SKM-1 (cell line): Measurements from ENCODE around the gene FTO.

Experiments used
- DNase-seq: peaks from one replicate; lab custom pipeline; 2025; ENCODE audit not compliant: unreplicated experiment; lab: John Stamatoyannopoulos, UW

Gene FTO

DNA sequence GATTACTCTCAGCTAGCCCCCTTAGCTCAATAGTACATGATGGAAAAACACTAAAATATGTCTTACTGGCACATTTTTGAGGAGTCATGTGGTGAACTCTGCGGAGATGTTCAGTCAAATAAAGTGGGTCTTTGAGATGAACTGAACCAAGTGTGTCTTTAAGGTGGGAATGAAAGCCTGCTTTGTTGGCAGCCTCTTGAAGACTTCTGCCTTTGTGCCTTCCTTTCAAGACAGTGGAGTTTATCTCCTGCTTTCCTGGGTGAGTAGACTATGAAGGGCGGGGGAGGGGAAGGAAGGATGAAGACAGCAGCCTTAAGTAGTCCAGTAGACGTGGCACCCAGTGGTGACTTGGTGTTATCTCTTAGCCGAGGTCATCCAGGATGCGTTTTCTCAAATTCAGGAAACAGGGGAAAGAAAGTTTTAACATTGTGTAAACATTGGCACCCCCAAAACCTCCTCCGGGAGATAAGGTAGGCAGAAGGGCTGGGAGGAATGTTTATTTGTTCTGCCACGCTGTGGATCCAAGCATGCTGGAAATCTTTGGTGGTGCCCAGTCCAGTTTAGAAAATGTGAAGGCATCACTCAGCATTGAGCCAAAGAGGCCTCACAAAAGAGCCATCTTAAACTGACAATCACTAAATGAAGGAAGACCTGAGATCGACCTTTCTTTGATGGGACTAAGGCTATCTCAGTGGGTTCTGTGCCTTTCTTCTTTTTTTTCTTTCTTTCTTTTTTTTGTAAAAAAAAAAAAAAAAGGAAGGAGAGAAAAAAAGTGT lies 220.6 kb downstream of the FTO start:
- no peak for DNase-seq

DNA sequence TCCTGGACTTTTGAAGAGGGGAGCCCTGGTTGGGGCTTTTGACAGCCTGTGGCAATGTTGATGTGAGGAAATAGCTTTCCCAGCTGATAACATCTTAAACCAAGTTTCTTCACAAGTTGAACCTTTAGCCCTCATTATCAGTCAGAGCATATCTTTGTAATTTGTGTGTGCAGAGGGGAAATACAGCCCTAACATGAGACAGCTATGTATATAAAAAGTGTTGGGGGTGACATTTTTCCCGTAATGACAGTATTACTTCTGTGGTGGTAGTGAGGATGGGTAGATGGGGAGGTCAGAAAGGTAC lies 221.1 kb downstream of the FTO start:
- DNase-seq, result no peak

GRCh38 chr16:53925526-53925925 lies 221.6 kb downstream of the FTO start:
- DNase-seq, result no peak

DNA sequence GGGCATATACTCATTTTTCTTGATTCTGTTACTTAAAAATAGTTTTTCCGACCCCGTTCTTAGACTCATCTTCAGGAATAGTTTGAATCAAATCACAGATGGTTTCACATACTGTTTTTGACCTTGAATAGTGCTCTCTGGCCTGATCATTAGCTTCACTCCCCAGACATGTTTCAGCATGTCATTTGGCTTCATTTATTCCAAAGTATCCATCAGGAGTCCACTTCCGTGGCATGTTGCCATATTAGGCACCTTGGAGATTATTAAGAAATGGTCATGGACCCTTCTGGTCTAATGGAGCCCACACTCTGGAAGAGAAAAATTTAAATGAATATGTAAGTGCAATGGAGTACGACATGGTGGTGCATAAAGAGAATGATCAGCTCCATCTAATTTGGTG lies 222.3 kb downstream of the FTO start:
- DNase-seq, result no peak

GRCh38 chr16:53932975-53933374 lies 229.0 kb downstream of the FTO start:
- no peak for DNase-seq

GRCh38 chr16:53933407-53933806 lies 229.5 kb downstream of the FTO start:
- DNase-seq, result no peak

DNA sequence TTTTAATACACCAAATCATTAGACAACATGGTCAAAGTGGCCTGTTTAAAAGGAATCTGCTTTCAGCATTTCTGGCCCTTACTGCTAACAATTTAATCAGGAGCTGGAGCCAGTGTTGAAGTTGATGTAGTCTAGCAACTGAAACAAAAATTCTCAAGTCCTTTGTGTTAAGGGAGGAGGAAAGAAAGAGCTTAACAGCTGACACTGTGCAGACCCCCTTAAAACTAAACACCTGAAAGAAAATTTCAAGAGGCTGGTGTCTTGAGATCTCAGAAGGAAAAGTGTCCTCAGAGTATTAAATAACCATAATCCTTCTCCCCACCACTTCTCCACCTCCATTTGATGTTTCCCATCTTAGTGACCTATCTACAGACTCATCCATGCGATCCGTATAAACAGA lies 232.1 kb downstream of the FTO start:
- DNase-seq, result no peak

DNA sequence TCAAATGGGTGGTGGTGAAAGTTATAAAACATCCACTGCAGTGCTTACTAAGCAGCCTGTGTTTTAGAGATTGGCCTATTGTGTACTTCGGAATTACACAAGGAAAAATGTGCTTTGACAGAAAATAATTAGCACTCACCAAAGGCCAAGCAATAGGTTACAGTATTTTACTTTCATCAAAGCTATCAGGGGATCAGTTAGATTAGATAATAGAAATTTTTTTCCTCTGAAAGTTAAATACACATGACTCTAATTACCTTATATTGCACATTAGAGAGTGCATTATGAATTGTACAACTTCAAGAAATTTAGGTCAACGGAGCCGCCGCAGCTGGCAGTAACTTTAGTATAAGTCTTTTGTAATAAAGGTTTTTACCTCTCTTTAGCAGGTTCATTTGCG lies 232.6 kb downstream of the FTO start:
- no peak for DNase-seq

- no peak for DNase-seq
Measured at GRCh38 chr16:53937161-53937880, 233.4 kb downstream of the FTO start.

- no peak for DNase-seq
Measured at GRCh38 chr16:53944025-53944424, 240.1 kb downstream of the FTO start.

- peak; percentile 40 for DNase-seq
Measured at GRCh38 chr16:53945996-53946395, 242.0 kb downstream of the FTO start.

DNA sequence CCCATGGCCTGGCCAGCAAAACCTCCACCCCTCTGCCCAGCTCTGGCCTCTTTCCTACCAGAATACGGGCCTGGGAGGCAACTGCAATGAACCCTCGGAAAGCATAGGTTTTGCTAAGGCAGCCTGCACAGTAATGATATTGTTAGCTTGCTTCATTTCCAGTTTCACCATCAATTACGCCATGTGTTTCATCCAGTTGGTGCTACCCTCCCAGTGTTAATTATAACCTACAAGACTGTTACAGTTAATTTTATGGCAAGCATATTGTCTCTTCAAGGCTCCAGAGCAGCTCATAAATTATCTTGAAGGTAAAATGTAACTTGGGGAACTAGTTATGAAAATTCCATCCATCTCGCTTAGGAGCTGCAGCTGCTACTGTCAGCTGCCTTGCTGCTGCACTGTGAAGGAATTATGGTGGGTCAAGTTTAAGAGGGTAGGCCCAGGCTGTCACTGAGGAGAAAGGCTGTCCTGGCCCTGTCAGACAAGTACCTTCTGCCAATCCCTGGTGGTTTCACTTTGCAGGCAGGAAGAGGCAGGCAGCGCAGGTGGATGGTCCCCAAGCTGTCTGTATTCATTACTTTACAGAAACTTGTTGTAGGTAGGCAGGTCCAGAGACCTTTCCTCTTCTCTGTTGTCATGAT lies 242.9 kb downstream of the FTO start:
- no peak for DNase-seq

DNA sequence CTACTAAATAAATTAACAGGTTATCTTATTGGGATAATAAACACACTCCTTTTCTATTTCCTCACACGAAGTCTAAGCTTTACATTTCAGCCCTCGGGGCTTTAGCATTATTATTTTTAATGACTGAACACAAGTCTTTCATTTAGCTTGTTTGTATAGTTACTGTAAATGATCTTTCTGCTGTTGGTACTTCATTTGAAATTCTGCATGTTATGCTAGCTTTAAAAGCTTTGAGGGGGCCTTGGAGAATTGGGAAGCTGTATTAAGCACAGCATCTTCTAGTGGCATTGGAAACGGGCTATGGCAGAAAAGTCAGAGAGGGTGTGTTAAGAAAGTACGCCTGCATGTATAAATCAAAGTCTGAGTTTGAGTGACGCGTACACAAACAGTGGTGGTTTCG lies 243.7 kb downstream of the FTO start:
- no peak for DNase-seq

- no peak for DNase-seq
Measured at GRCh38 chr16:53948326-53948725, 244.4 kb downstream of the FTO start.

GRCh38 chr16:53948734-53949430 lies 244.9 kb downstream of the FTO start:
- DNase-seq, result no peak

GRCh38 chr16:53949715-53950410 lies 245.9 kb downstream of the FTO start:
- no peak for DNase-seq

- no peak for DNase-seq
Measured at GRCh38 chr16:53950677-53951076, 246.7 kb downstream of the FTO start.

DNA sequence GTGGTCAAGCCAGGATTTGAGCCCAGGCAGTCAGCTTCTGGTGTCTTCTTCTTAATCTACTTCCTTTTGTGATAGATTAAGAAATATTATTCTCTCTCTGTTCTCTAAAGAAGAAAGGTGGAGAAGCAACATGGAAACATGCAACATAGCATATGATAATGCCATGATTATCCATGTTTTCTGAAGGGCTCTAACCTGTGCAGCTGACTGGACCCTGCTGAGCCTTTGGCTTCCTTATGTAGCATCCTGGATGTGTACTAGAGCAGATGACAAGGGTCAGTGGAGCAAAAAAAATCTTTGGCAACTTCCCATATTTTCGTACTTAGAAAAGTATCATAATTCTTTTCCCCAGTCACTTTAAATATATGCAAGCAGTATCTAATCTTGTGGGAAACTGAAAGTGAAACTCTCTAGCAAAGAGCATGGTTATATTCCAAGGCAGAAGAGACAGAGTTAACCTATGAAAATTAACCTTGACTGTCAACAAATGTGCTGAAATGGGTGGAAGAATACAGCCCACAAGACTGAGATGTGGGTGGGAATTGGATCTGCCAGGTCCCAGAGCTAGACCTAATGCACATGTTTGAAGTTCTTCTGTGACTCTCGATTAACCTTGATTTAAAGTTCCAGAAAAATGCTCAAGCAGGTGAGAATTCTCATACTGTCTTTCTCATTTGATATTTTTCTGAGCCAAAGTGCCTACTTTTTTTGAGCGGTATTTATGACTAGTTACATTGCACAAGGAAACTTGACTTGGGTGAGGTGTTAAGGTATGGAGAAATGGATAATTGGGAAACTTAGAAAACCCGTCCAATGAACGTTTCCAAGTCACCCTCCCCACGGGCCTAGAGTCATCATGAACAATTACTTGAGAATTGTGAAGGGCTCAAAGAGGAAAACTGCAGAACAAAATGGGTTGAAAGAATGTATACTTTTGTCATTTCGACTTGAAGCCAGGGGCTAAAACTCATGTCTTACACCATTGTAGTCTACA lies 248.6 kb downstream of the FTO start:
- no peak for DNase-seq

- no peak for DNase-seq
Measured at GRCh38 chr16:53953336-53953735, 249.4 kb downstream of the FTO start.
